Measurements from ENCODE around the gene ADAMTSL2.

Gene ADAMTSL2

DNA sequence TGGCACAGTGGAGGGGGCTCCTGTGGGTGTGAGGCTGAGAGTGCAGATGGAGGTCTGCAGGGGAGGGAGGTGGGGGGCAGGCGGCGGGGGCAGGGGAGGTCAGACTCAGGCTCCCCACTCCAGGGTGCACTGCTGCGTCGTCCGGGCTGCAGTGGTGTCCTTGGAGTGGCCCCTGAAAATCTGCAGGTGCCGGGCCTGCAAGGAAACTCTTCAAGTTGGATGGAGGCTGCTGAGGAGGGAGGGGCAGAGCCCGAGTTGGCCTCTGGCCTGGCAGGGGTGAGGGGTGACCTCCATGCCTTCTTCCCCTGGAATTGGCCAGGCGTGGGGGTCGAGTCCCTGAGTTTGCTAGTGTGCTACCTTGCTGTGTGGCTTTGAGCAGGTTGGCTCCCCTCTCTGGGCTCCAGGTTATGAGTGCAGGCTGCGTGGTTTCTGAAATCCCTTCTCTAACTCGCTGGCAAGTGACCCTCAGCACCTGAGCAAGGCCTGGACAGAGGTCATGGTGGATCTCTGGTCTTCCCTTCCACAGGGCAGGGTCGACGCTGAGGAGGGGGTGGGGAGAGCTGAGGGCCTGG, 888 bp downstream of the ADAMTSL2 start:
- no peak for DNase-seq (ENCODE audit: low read depth)

DNA sequence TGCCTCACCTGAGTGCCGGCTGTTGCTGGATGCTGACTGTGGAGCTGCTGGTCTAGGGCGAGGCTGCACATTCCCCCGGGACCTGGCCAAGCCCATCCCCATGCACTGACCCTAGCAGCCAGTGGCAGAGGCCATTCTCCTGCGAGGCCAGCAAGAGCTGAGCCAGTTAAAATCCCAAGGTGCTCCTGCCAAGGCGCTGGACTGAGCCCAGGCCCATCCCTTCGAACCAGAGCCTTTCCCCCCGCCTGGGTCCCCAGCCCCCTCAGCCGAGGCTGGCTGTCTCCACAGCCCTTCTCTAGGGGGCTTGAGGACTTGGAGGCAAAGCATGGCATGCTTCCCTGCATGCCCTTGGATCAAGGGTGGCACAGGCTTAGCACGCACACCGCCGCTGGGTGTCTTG, 1.6 kb downstream of the ADAMTSL2 start:
- DNase-seq (ENCODE audit: low read depth) = no peak

DNA sequence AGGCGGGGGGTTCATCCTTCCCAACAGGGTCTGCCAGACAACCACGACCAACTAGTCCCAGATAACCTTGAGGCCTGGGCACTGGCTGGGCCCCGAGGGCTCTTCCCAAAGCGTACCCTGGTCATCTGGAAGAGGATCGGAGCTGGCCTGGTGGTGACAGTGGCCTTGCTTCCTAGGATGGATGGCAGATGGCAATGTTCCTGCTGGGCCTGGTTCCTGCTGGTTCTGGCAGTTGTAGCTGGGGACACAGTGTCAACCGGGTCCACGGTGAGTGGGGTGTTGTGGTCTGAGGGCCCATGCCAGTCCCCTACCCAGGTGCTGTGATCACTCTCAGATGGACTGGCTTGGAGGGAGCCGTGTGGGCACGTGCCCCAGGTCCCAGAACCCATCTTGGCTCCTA, 2.0 kb downstream of the ADAMTSL2 start:
- DNase-seq (ENCODE audit: low read depth) = no peak

DNA sequence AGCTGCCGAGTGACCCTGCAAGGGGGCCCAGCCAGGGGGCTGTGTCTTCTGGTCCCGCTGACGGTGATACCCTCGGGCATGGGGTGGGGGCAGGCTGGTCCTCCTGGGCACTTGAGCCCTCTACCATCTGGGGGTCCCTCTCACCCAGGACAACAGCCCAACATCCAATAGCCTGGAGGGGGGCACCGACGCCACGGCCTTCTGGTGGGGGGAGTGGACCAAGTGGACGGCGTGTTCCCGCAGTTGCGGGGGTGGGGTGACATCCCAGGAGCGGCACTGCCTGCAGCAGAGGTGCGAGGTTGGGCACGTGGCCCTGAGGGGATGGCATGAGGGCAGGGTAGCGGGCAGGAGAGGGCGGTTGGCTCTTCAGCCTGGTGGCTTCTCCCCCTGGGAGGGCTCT, 2.8 kb downstream of the ADAMTSL2 start:
- DNase-seq (ENCODE audit: low read depth) = no peak

DNA sequence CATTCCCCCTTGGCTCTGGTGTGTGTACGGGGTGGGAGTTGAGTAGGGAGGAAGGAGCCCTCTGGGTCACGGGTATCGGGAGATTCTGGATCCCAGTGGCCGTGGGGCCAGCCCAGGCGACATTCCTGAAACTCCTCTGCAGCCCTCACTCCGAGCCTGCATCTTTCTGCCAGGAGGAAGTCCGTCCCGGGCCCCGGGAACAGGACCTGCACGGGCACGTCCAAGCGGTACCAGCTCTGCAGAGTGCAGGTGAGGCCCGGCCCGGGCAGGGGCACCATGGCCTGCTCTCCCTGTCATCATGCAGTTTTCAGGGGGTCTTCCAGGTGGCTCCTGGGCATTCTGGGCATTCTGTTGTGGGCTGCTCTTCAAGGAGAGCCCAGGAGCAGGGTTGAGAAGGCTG, 3.7 kb downstream of the ADAMTSL2 start:
- DNase-seq (ENCODE audit: low read depth) = no peak

DNA sequence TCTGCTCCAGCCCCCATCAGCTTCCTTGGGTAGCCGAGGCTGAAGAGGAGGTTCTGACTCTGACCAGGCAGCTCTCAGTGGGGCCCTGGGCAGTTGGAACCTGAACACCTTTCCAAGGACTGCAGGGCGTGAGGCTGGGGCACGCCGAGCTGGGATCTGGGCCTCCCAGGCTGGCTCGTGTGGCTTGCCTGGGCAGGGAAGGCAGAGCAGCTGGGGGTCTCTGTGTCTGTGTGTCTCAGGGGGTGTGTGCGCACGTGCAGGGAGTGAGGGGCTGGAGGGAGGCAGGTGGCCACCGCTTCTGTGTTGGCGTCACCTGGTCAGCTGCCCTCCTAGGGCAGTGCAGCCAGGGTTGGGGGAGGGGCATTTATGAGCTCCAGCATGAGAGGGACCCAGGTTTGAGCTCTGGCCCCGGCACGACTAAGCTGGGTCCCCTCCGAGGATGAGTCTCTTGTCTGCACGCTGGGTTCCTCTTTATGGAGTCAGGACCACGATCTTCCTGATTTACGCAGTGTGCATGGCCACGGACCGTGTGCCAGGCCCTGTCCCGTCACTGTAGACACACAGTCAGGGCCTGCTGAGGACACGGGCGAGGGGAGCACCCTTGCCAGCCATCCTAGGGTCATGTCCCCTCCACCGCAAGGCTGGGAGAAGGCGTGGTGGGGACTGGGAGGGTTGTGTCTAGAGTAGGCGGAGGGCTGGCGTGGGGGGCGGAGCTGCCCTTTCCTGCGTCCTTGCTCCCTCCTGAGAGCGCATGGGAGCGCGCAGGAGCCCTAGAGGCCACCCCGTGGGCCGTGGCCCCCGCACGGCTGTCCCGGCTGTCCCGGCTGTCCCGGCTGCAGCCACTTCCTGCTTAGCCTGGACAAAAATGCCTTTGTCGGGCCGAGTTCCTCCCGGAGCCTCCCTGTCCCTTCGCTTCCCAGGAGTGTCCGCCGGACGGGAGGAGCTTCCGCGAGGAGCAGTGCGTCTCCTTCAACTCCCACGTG, 4.6 kb downstream of the ADAMTSL2 start:
- DNase-seq (ENCODE audit: low read depth) = no peak

DNA sequence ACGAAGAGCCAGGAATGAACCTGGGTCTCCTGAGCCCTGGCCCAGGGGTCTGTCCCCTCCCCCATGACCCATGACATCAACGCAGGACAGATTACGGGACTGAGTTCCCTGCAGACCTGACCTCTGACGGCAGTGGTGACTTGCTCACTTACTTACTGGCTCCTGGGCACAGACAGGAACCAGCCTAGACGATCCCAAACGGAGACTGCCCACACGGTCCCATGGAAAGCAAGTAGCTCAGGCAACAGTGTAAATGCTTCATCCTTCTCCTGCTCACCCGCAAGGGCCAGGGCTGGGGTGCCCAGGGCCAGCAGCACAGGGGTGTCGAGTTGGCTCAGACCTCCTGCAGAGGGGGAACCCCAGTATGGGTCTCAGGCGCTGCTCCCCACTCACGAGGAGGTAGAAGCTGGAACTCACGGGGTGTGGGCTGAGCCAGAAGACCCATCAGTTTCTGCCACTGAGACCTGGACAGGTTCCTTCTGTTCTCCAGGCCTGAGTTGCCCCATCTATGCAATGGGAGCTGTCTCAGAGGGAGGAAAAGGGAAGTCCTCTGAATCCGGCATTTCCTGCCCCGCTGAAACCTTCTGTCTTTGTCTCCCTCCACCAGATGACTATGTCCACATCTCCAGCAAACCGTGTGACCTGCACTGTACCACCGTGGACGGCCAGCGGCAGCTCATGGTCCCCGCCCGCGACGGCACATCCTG, 5.6 kb downstream of the ADAMTSL2 start:
- no peak for DNase-seq (ENCODE audit: low read depth)

DNA sequence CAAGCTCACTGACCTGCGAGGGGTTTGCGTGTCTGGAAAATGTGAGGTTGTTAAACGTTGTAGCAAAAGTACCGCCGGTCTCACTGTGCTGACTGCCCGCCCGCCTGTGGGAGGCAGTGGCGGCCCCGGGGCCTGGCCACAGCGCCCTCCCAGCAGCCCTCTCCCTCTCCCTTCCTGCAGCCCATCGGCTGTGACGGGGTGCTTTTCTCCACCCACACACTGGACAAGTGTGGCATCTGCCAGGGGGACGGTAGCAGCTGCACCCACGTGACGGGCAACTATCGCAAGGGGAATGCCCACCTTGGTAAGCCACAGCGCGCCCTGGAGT, 6.2 kb downstream of the ADAMTSL2 start:
- no peak for DNase-seq (ENCODE audit: low read depth)

DNA sequence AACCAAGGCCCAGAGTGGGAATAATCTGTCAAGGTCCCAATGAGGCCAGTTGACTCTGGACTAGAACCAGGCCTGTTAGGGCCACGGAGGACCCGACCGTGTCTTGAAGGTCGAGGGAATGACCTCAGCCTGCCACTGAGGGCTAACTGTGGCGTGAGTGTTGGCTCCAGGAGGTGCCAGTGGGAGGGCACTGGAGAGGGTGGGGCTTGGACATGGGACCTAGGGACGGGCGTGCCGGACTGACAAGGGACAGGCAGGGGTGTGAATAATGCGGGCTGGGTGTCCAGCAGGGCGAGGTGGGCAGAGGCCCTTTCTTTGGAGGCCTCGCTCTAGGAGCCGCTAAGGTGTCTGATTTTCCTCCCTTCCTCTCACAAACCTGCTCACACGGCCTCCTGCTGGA, 7.5 kb downstream of the ADAMTSL2 start:
- DNase-seq (ENCODE audit: low read depth) = no peak

DNA sequence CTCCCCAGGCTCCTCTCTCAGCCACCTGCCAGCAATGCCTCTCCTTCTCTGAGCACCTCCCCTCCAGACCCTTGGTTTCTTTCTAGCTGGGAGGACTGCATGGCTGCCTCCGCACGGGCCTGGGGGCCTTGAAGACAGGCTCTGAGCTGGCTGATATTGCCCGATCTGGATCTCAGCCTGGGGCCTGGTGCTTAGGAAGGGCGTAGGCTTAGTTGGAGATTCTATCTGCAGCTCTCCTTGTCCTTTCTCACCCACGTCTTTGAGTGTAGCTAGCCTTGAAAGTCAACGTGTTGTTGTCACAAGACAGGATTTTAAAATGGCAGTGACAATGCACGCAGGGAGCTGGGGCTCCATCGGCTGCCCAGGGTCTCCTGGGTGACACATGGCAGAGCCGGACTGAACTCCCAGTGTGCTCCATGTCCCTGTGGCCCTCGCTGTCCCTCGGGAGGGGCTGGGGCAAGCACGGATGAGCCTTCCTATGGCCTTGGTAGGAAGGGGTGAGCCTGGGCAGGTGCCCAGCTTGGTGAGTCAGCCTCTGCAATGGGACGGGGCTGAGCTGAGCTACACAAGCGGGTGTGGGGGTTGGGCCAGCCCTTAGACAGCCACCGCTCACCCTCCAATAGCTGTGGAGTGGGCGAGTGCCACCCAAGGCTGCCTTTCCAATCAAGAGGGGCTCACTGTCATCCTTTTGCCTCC, 9.4 kb downstream of the ADAMTSL2 start:
- DNase-seq (ENCODE audit: low read depth) = no peak

DNA sequence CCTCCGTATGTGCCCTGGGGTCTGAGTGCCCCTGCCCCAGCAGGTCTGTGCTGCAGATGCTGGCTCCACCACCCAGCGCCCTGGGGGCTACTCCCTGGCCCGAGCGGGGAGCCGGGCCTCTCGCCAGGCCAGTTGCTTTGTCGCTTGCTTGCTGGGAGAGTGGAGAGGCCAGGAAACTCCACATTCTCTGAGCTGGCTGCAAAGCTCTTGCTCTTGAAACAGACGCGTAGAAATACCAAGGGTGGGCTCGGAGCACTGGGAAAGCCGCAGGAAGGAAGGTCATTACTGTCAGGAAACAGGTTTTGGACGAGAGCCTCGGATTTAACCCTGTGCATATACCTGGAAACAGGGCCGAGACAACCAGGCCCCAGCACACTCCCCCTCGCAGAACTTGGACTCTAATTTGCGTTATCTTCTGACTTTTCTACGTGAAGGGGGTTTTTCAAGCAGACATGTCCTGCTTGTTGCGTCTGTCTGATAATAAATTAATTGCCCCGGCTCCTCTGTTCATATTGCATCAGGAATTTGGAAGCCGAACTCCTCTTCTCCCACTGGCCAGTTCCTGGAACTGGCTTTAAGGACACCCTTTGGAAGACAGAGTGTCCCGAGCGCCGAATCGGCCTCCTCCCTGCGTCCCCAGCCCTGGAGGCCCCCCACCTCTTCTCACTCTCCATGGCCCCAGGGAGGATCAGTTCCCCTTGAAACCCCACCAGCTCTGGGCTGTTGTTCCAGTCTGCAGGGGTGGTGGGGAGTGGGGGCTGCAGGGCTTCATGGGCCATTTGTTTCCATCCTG, 11.2 kb downstream of the ADAMTSL2 start:
- DNase-seq (ENCODE audit: low read depth) = no peak

DNA sequence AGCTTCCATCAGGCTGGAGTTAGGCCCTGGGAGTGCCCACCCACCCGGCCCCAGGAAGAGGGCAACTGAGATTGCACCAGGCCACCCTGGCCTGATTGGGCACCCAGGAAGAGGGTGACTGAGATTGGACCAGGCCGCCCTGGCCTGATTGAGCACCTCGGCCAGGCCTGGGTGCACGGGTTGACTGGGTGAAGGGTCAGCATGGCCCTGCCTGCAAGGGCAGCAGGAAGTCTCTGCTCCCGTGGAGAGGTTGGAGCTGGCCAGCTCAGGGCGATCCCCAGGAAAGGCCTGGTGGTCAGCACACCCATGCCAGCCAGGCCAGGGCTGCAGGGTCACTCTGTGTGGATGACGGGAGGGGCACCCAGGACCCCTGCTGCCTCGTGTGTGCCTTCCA, 11.8 kb downstream of the ADAMTSL2 start:
- no peak for DNase-seq (ENCODE audit: low read depth)

DNA sequence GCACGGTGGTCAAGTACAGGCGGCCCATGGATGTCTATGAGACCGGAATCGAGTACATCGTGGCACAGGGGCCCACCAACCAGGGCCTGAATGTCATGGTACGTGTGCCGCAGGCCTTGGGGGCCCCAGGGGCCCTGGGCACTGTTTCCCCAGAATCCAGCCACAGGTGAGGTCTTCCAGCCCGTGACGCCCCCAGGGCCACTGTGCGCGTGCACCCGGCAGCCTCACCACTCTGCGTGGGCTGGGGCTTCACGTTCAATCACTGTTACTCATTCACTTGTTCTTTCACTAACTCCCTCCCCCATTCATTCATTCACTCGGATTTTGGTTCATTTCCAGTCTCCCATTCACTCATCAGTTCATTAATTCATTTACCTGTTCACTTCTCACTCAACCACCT, 12.6 kb downstream of the ADAMTSL2 start:
- DNase-seq (ENCODE audit: low read depth) = no peak

DNA sequence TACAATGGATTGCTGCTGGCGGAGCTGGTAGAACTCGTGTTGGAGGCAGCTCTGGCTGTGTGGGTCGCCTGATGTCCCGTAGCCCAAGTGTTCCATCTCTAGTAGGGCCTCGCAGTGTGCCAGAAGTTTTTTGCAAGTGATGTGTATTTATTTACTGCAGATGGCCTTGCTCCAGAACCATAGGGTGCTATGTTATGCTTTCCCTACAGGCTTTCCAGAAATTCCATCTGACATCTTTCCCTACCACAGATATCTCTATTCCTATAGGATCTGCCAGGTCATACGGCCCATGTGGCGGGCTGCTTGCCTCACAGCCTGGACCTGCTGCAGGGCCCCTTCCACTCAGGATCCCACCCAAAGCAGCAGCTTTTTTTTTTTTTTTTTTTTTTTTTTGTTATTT, 16.9 kb downstream of the ADAMTSL2 start:
- DNase-seq (ENCODE audit: low read depth) = no peak

DNA sequence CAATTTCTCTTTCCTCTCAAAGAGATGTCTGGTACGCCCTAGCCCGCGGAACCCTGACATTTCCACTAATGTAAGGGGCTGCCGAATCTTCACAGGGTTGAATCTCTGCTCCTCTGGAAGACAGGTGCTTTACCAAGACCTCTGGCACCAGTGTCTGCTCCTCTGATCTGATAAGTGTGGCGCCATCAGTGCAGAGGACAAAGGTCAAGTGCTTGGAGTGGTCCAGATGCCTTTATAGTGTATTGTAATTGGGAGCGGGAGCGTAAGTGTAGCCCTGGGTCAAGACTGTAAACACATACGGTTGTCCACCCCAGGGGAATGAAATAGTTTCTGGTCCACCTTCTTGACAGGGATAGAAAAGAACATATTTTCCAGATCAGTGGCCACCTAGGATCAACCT, 17.7 kb downstream of the ADAMTSL2 start:
- no peak for DNase-seq (ENCODE audit: low read depth)

DNA sequence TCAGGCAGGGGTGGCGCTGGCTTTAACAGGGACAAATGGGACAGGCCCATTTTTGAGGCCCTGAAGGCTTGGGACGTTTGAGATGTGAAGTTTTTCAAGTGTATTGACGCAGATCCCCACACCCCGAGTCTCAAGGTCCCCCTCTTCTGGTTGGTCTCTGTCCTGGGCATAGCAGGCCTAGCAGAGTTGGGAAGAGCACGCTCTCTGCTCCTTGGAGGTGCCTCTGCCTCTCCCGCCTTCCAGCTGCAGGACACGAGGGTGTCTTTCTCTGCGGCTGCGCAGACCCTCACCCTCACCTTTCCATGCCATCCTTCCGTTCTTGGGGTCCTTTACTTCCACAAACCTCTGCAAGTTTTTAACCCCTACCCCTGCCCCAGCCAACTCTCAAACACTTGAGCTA, 18.6 kb downstream of the ADAMTSL2 start:
- no peak for DNase-seq (ENCODE audit: low read depth)

DNA sequence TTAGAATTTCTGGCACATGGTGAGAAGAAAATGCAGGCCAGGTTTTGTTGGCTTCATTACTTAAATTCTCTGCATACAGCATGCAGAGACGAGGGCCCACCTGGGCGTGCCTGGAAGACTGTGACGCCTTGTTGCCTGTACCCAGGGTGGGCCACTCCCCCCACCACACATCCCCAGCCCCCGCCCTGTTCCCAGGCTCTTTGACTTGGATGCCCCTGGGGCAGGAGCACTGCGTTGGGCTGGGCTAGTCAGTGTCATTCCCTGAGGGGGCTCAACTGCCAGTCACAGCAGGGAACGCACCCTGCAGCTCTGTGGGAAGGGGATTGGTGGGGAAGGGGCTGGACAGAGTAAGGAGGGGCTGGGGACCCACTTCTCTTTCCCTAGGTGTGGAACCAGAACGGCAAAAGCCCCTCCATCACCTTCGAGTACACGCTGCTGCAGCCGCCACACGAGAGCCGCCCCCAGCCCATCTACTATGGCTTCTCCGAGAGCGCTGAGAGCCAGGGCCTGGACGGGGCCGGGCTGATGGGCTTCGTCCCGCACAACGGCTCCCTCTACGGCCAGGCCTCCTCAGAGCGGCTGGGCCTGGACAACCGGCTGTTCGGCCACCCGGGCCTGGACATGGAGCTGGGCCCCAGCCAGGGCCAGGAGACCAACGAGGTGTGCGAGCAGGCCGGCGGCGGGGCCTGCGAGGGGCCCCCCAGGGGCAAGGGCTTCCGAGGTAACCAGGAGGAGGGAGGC, 19.6 kb downstream of the ADAMTSL2 start:
- DNase-seq (ENCODE audit: low read depth) = no peak

DNA sequence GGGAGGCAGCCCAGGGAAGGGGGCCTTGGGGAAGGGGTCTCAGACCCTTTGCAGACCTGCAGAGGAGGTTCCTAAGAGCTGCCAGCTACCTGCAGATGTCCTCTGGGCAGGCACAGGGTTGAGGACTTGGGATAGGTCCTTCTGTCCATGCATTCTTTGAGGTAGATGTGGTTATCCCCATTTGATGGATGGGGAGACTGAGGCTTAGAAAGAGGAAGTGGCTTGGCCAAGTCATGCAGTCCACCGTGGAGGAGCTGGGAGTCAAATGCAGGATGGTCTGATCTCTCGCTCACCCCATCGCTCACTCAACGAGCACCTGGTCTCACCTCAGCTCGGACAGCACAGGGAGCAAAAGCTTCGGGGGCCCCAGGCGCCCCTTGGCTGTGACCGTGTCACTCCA, 20.2 kb downstream of the ADAMTSL2 start:
- no peak for DNase-seq (ENCODE audit: low read depth)

DNA sequence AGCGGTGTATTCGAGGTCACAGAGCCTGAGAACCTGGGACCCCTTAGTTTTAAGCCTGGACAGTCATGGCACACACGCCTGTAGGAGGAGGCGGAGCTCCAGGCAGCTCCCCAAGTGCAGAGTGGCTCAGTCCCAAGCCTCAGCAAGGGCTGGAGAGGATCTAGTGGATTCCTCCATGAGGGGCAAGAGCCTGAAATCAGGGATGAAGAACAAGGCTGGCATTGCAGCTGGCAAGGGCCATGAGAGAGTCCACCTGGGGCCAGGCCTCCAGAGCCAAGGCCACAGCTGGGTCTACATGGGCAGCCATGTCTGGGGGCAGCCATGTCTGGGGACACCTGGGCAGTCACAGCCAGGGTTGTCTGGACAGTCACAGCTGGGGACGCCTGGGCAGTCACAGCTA, 21.9 kb downstream of the ADAMTSL2 start:
- DNase-seq (ENCODE audit: low read depth) = no peak

DNA sequence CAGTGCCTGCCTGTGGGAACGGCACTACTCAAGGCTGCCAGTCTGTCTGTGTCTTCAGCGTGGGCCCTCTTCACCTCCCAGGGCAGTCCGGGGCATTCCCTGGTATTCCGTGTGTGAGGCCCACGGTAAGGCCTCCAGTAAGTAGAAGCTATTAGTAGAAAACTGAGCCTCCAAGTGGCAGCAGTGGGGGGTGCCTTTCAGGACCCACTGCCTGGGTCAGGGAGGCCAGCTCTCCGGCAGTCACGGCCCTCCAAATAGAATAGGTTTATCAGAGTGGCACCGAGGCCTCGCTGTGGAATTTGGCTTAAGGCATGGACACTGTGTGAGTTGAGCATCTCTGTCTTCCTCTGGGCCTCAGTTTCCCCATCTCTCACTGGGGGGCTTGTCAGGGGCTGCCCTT, 23.1 kb downstream of the ADAMTSL2 start:
- DNase-seq (ENCODE audit: low read depth) = no peak

All from stimulated activated CD8-positive, alpha-beta memory T cell treated with anti-CD3 and anti-CD28 coated beads, Interleukin-7, amount 100 ng/mL, for 24 hours (primary cell).